Testis (tissue), 3 donors: ENCODE measurements around the gene CFAP97D2. TPM values are rescaled to one million over a fixed set of nuclear protein-coding genes. Genes with fewer than 3 reads are reported as not detected.

ENCODE experiments used
- DNase-seq: peaks from one replicate; pipeline ENCODE4 v3.0.0-alpha.2; 2019
- H3K27ac ChIP-seq, 2 donors: fragments of 200-600 bp; sonication (generic); one replicate each; pipeline ENCODE4 v1.5.1; 2019
- H3K27me3 ChIP-seq: fragments of 200-600 bp; sonication (generic); one replicate; pipeline ENCODE4 v1.5.1; 2019
- H3K36me3 ChIP-seq: fragments of 200-600 bp; sonication (generic); one replicate; pipeline ENCODE4 v1.5.1; 2017; ENCODE audit warnings: low read depth; ENCODE audit errors: missing control alignments
- H3K4me1 ChIP-seq: fragments of 200-600 bp; sonication (generic); one replicate; pipeline ENCODE4 v1.5.1; 2019
- H3K4me3 ChIP-seq, 2 donors: fragments of 200-600 bp; sonication (generic); one replicate each; pipeline ENCODE4 v1.5.1; 2017 to 2019
- H3K9me3 ChIP-seq: fragments of 200-600 bp; sonication (generic); one replicate; pipeline ENCODE4 v1.5.1; 2017
- CTCF ChIP-seq, 3 experiments: fragments of 450-650 bp in 2 of 3; fragments of 200-600 bp in 1 of 3; sonication (generic) in 1 of 3; IDR thresholded peaks; one replicate each; pipeline ENCODE4 v1.5.1; 2016 to 2019; ENCODE audit warnings: antibody characterized with exemption in 3 of 3, mild to moderate bottlenecking in 2 of 3, moderate library complexity in 1 of 3
- POLR2A ChIP-seq: fragments of 450-650 bp; IDR thresholded peaks from one replicate; pipeline ENCODE4 v1.6.1; 2017; ENCODE audit warnings: antibody characterized with exemption, mild to moderate bottlenecking, moderate library complexity
- whole genome bisulfite sequencing, 2 donors: methylation state at CpG; one replicate each; pipeline ENCODE4 v1.1.5; 2018; 5-methylcytosine and 5-hydroxymethylcytosine counted together
- intact Hi-C: fragments of 100-400 bp; cut with DNase I; formaldehyde crosslinking; loops from one replicate; pipeline ENCODE4 v1.15.1; 2023; ENCODE audit warnings: low total_unique reads
- polyA plus RNA-seq: library from polyadenylated mRNA; stranded (reverse); fragments of 350-450 nt; fragmentation: Illumina TruSeq; extraction: RNeasy Lipid Tissue Mini Kit (QIAGEN cat#74804); gene quantifications from one replicate; pipeline ENCODE4 v1.2.3, GENCODE V29; 2014; ENCODE audit warnings: low read depth, low replicate concordance; ENCODE audit not compliant: insufficient read depth
- total RNA-seq, 2 donors: library from RNA; depleted of rRNA; stranded (reverse); fragments of >200 nt; gene quantifications; one replicate each; pipeline ENCODE4 v1.2.3, GENCODE V29; 2016

CFAP97D2 gene
- total and polyA plus RNA-seq, 3 donors from 2014 or later = 1.5 to 2.7 (median 2.3) TPM

- H3K36me3 ChIP-seq = no peaks in the 10 kb centered on the region
- 73 to 76% methylated on average over 4 of the region's 4 CpGs for WGBS, 2 donors
- no peak for DNase-seq
- H3K4me3 ChIP-seq = no peak overlapping the region
- no peaks in the 10 kb centered on the region for H3K9me3 ChIP-seq
- no peak overlapping the region for H3K27ac ChIP-seq
- intact Hi-C loops = loop anchor here (5.0 kb wide), 1 partner anchor 277 kb away; no protein-coding TSS in a partner anchor
- TF ChIP-seq POLR2A = no peak
- TF ChIP-seq CTCF (IDR thresholded peaks at IDR 0.05) = no peak
- no peaks in the 10 kb centered on the region for H3K4me1 ChIP-seq
- no peaks in the 10 kb centered on the region for H3K27me3 ChIP-seq
These were observed 50.4 kb downstream of the CFAP97D2 start for GRCh38 chr13:114229506-114229905.

GRCh38 chr13:114230117-114230516 lies 51.1 kb downstream of the CFAP97D2 start:
- no peak for DNase-seq
- Histone ChIP-seq H3K27me3 (no peaks in the 10 kb centered on the region), H3K27ac (no peak overlapping the region), H3K4me3 (no peak overlapping the region), H3K9me3 (no peaks in the 10 kb centered on the region), H3K4me1 (no peaks in the 10 kb centered on the region), H3K36me3 (no peaks in the 10 kb centered on the region)
- WGBS, 2 donors = 55% methylated on average over 7 of the region's 7 CpGs
- intact Hi-C loops = no loop called here
- TF ChIP-seq CTCF (IDR thresholded peaks at IDR 0.05) = no peak
- no peak for TF ChIP-seq POLR2A

- TF ChIP-seq POLR2A (no peak), CTCF (IDR thresholded peaks at IDR 0.05) (no peak)
- WGBS, 2 donors = 46 to 52% methylated on average over 3 of the region's 3 CpGs
- no peaks in the 10 kb centered on the region for H3K9me3 ChIP-seq
- H3K4me1 ChIP-seq = peaks cover 2% of the 10 kb centered on the region
- H3K27ac ChIP-seq = no peak overlapping the region
- no peaks in the 10 kb centered on the region for H3K36me3 ChIP-seq
- intact Hi-C loops = no loop called here
- H3K4me3 ChIP-seq = no peak overlapping the region
- no peaks in the 10 kb centered on the region for H3K27me3 ChIP-seq
- DNase-seq = no peak
These were observed 51.5 kb downstream of the CFAP97D2 start for GRCh38 chr13:114230575-114230974.

- TF ChIP-seq POLR2A (no peak), CTCF (IDR thresholded peaks at IDR 0.05) (no peak)
- H3K4me1 ChIP-seq = peaks cover 11% of the 10 kb centered on the region
- H3K27me3 ChIP-seq = no peaks in the 10 kb centered on the region
- H3K4me3 ChIP-seq = no peak overlapping the region
- DNase-seq = no peak
- H3K27ac ChIP-seq = no peak overlapping the region
- H3K36me3 ChIP-seq = no peaks in the 10 kb centered on the region
- 90 to 92% methylated on average over 8 of the region's 8 CpGs for WGBS, 2 donors
- H3K9me3 ChIP-seq = no peaks in the 10 kb centered on the region
- intact Hi-C loops = no loop called here
These were observed 52.8 kb downstream of the CFAP97D2 start for GRCh38 chr13:114231886-114232285.

GRCh38 chr13:114234266-114234644 lies 55.2 kb downstream of the CFAP97D2 start:
- no peaks in the 10 kb centered on the region for H3K27me3 ChIP-seq
- no peak for TF ChIP-seq POLR2A
- TF ChIP-seq CTCF (IDR thresholded peaks at IDR 0.05) = no peak
- 34 to 58% methylated on average over 4 of the region's 4 CpGs for WGBS, 2 donors
- peak overlapping the region; percentile 88 to 96 for H3K4me3 ChIP-seq
- intact Hi-C loops = no loop called here
- no peaks in the 10 kb centered on the region for H3K36me3 ChIP-seq
- no peaks in the 10 kb centered on the region for H3K9me3 ChIP-seq
- H3K27ac ChIP-seq = peak overlapping the region; percentile 86 to 88
- DNase-seq = no peak
- H3K4me1 ChIP-seq = peaks cover 11% of the 10 kb centered on the region
